DND-41 (cell line): ENCODE data around the gene NLE1.
A peak's percentile ranks its signal among the peaks of the same experiment; 100 is the strongest.
"Not testable (repeated sequence)": the region's sequence is repeated elsewhere in the genome, so short reads cannot be mapped to it uniquely, and the experiment has no call there.

ENCODE experiments used
- ATAC-seq: fragments of 200-7000 bp; cut with Tn5 transposase; 3 replicates; pipeline ENCODE4 v1.9.1; 2021; ENCODE audit warnings: low read depth; ENCODE audit not compliant: insufficient read depth
- DNase-seq: peaks from one replicate; pipeline ENCODE4 v3.0.0-alpha.2; 2020
- H2AFZ ChIP-seq: 2 replicates; pipeline ENCODE4 v1.6.0; 2012; ENCODE audit warnings: low read depth, low read length
- H3K27ac ChIP-seq: 2 replicates; pipeline ENCODE4 v1.5.1; 2012; ENCODE audit warnings: low read length, inconsistent platforms
- H3K27me3 ChIP-seq: fragments of 200-600 bp; sonication (generic); 2 replicates; pipeline ENCODE4 v1.6.0; 2012; ENCODE audit warnings: low read length, mild to moderate bottlenecking, inconsistent platforms; ENCODE audit not compliant: insufficient read depth, poor library complexity
- H3K36me3 ChIP-seq: 2 replicates; pipeline ENCODE4 v1.5.1; 2012; ENCODE audit warnings: low read length, inconsistent platforms; ENCODE audit not compliant: insufficient read depth
- H3K4me1 ChIP-seq: 2 replicates; pipeline ENCODE4 v1.5.1; 2012; ENCODE audit warnings: mild to moderate bottlenecking, low read length; ENCODE audit not compliant: insufficient read depth
- H3K4me2 ChIP-seq: 2 replicates; pipeline ENCODE4 v1.6.0; 2012; ENCODE audit warnings: mild to moderate bottlenecking, moderate library complexity, low read length, inconsistent platforms; ENCODE audit not compliant: insufficient read depth
- H3K4me3 ChIP-seq, 2 experiments: fragments of 200-600 bp in 1 of 2; shearing (Covaris generic) in 1 of 2; 2 replicates each; pipeline ENCODE4 v1.5.1; 2012 to 2016; ENCODE audit warnings: inconsistent platforms in 2 of 2, low read length in 2 of 2, mild to moderate bottlenecking in 2 of 2, low read depth in 1 of 2, moderate library complexity in 1 of 2
- H3K79me2 ChIP-seq: 2 replicates; pipeline ENCODE4 v1.6.0; 2012; ENCODE audit warnings: low read length, inconsistent platforms; ENCODE audit not compliant: insufficient read depth
- H3K9ac ChIP-seq: 2 replicates; pipeline ENCODE4 v1.6.0; 2012; ENCODE audit warnings: low read depth, mild to moderate bottlenecking, inconsistent platforms, low read length, moderate library complexity
- H3K9me3 ChIP-seq: 2 replicates; pipeline ENCODE4 v1.5.1; 2012; ENCODE audit warnings: low read length, moderate library complexity, mild to moderate bottlenecking, inconsistent platforms; ENCODE audit not compliant: insufficient read depth, severe bottlenecking
- H4K20me1 ChIP-seq: 2 replicates; pipeline ENCODE4 v1.6.0; 2012; ENCODE audit warnings: low read length; ENCODE audit not compliant: insufficient read depth
- EZH2 ChIP-seq: IDR thresholded peaks from 3 replicates; pipeline ENCODE4 v1.6.1; 2012; ENCODE audit warnings: borderline replicate concordance, low read depth, mild to moderate bottlenecking, moderate library complexity, low read length, inconsistent platforms; ENCODE audit not compliant: severe bottlenecking
- TF ChIP-seq, protein P1 (sequence below): IDR thresholded peaks from 2 replicates; pipeline ENCODE4 v1.5.1; 2012; ENCODE audit warnings: borderline replicate concordance, low read length, moderate library complexity, mild to moderate bottlenecking; ENCODE audit not compliant: poor library complexity, severe bottlenecking; ENCODE audit errors: extremely low read depth

The NLE1 gene

DNA sequence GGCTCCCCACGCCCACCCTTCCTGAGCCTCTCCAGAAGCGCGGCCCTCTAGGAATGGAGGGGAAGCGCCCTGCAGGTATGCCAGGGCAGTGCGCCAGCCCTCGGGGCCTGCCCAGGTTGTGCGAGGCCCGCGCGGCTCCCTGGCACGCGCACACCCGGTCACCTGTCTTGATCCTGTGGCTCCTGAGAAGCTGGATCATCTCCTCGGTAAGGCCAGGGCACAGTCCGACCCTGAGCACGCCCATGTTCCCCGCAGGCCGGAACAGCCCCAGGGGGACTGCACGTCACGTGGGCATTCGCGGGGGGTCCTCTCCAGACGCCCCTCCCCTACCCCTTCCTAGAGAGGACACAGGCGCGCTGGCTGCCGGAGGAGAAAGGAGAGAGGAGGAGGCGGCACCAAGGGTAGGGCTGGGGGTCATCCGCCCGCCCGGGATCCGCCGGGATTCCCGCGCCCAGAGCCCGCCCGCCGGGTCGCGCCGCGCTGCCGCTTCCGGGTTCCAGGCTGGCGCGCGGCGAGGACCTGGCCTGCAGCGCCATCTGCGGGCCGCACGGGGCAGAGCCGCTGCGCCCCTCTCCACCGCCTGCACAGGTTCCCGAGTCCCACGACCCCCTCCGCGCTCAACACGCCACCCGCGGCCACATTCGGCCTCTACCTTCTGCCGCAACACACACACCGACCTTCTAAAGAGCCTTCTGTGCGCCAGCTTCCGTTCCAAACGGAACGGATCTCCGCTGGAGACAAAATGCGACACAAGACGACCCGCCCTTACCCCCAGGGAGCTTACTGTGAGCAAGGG lies 22.5 kb downstream of the NLE1 start, which contains the start of gene RAD51D:
RAD51D (minus strand) TSS at position 491 of the 796 bp plus-strand sequence; CDS start at position 244, 247 bp downstream.
- H3K4me1 ChIP-seq, result peaks cover 43% of the 10 kb centered on the region
- peak within 1 kb of the TSS; percentile 89 for H3K27ac ChIP-seq
- H3K9ac ChIP-seq, result peak within 1 kb of the TSS; percentile 85
- ATAC-seq (peak; percentile 88), DNase-seq (peak; percentile 85)
- no peaks in the 10 kb centered on the region for H4K20me1 ChIP-seq
- H3K36me3 ChIP-seq, result peaks cover 22% of the 10 kb centered on the region
- peak within 1 kb of the TSS; percentile 57 to 82 for H3K4me3 ChIP-seq
- H3K27me3 ChIP-seq, result no peaks in the 10 kb centered on the region
- H2AFZ ChIP-seq, result peak within 1 kb of the TSS; percentile 95
- peak within 1 kb of the TSS; percentile 77 for H3K4me2 ChIP-seq
- H3K79me2 ChIP-seq, result peaks cover 49% of the 10 kb centered on the region
- TF ChIP-seq, protein P1, sequence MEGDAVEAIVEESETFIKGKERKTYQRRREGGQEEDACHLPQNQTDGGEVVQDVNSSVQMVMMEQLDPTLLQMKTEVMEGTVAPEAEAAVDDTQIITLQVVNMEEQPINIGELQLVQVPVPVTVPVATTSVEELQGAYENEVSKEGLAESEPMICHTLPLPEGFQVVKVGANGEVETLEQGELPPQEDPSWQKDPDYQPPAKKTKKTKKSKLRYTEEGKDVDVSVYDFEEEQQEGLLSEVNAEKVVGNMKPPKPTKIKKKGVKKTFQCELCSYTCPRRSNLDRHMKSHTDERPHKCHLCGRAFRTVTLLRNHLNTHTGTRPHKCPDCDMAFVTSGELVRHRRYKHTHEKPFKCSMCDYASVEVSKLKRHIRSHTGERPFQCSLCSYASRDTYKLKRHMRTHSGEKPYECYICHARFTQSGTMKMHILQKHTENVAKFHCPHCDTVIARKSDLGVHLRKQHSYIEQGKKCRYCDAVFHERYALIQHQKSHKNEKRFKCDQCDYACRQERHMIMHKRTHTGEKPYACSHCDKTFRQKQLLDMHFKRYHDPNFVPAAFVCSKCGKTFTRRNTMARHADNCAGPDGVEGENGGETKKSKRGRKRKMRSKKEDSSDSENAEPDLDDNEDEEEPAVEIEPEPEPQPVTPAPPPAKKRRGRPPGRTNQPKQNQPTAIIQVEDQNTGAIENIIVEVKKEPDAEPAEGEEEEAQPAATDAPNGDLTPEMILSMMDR, result peak; percentile 98
- TF ChIP-seq EZH2, result no peak
- H3K9me3 ChIP-seq, result no peaks in the 10 kb centered on the region

DNA sequence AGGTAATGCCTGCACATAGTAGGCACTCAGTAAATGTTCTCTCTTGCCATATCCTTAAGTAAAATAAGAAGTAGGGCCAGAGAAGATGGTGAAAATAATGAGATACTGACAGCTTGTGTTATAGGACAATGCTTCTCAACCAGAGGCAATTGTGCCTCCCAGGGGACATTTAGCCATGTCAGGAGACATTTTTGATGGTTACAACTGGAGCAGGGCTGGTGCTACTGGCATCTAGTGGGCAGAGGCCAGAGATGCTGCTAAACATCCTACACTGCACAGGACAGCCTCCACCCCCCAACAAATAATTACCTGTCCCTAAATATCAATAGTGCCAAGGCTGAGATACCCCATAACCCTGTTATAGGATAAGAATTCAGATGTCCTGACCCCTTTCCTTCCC lies 24.1 kb downstream of the NLE1 start:
- Histone ChIP-seq H3K79me2 (peaks cover 60% of the 10 kb centered on the region), H2AFZ (no peak overlapping the region), H3K4me1 (peaks cover 43% of the 10 kb centered on the region), H4K20me1 (peaks cover 1% of the 10 kb centered on the region; the same call in 1 of the 2 replicates), H3K36me3 (peaks cover 23% of the 10 kb centered on the region), H3K27me3 (no peaks in the 10 kb centered on the region), H3K9ac (peak overlapping the region; percentile 85), H3K27ac (peak overlapping the region; percentile 89), H3K9me3 (no peaks in the 10 kb centered on the region), H3K4me3 (peak overlapping the region in 1 of 2 experiments; percentile 82; a peak in 2 of 4 replicates), H3K4me2 (peak overlapping the region; percentile 77)
- DNase-seq, result peak; percentile 30
- ATAC-seq, result no peak
- no peak for TF ChIP-seq EZH2
- TF ChIP-seq, protein P1, result peak; percentile 46

DNA sequence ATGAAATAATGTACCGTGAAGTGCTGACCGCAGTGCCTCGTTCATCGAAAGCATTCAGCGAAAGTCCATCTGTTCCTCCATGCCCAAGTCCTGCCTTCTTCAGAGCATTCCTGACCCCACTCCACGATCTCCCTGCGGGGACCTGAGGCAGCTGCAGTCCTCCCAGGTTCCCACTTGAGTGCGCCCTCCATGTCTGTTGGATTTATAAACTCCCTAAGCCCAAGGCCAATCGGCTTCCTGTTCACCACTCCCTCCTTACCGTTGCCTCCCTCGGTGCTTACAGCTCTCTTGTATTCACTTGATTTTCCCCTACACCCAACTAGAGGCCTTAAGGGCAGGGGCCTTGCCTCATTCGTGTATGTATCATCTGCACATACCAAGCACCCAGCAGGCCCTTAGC lies 25.3 kb downstream of the NLE1 start:
- H3K27ac ChIP-seq, result peak overlapping the region; percentile 18; the same call in 1 of the 2 replicates
- H4K20me1 ChIP-seq, result peaks cover 4% of the 10 kb centered on the region; the same call in 1 of the 2 replicates
- no peak for DNase-seq
- H3K4me3 ChIP-seq, result no peak overlapping the region
- H3K79me2 ChIP-seq, result peaks cover 71% of the 10 kb centered on the region
- H2AFZ ChIP-seq, result no peak overlapping the region
- peak overlapping the region; percentile 77 for H3K4me2 ChIP-seq
- TF ChIP-seq, protein P1, result peak; percentile 40
- TF ChIP-seq EZH2, result no peak
- no peak for ATAC-seq
- no peak overlapping the region for H3K9ac ChIP-seq
- H3K4me1 ChIP-seq, result peaks cover 43% of the 10 kb centered on the region
- H3K36me3 ChIP-seq, result peaks cover 28% of the 10 kb centered on the region
- H3K9me3 ChIP-seq, result no peaks in the 10 kb centered on the region
- no peaks in the 10 kb centered on the region for H3K27me3 ChIP-seq

DNA sequence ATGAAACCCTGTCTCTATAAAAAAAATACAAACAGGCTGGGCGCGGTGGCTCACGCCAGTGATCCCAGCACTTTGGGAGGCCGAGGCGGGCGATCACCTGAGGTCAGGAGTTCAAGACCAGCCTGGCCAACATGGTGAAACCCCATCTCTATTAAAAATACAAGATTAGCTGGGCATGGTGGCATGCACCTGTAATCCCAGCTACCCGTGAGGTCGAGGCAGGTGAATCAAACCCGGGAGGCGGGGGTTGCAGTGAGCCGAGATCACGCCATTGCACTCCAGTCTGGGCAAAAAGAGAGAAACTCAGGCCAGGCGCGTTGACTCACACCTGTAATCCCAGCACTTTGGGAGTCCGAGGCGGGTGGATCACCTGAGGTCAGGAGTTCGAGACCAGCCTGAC lies 31.3 kb downstream of the NLE1 start:
- DNase-seq, H3K9ac ChIP-seq, H3K4me3 ChIP-seq, H2AFZ ChIP-seq, H3K9me3 ChIP-seq, H3K4me1 ChIP-seq, H3K27ac ChIP-seq, H3K4me2 ChIP-seq, H4K20me1 ChIP-seq, ATAC-seq, H3K27me3 ChIP-seq: not testable (repeated sequence)
- H3K79me2 ChIP-seq, result peaks cover 58% of the 10 kb centered on the region
- peaks cover 37% of the 10 kb centered on the region for H3K36me3 ChIP-seq
